Activated CD4-positive, alpha-beta T cell treated with anti-CD3 and anti-CD28 coated beads, Interleukin-2, amount 50 U/mL, for 16 hours (primary cell): ENCODE measurements around the gene JAM2.

Experiments used
- DNase-seq: peaks from one replicate; pipeline ENCODE4 v3.0.0-alpha.2; 2020

The JAM2 gene

DNA sequence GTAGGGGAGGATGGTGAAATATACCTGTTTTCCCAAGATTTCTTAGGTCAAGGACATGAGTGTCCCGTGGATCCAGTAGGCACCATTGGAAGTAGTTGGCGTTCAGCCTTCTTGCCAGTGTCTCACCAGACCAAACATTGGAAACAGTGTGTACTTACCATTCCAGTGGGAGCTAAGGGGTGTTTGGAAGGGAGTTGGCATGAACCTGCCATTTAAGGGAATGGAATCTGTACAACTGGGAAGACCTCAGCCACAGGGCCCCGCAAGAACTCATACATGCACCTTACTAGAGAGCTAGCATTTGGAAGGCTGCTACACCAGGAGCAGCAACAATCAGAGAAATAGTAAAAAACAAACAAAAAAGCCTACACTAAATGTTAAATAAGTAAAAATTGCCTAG lies 82.9 kb downstream of the JAM2 start:
- no peak for DNase-seq

DNA sequence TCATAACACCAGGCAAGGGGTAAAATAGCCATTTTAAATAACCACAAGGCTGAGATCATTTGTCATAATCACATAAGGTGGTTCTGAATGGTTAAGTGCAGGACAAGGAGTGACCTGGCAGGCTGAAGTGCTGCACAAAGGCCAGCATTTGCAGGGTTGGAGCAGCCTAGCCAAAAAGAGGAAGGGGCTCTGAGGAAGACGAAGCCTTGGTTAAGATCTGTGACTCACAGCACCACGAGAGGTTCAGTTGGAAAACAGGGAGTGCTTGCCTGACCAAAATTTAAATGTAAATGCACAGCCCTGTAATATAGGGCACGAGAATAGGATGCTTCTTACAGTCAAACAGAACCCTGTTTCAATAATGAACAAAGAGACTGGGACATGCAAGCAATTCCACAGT lies 83.6 kb downstream of the JAM2 start:
- DNase-seq, result no peak

DNA sequence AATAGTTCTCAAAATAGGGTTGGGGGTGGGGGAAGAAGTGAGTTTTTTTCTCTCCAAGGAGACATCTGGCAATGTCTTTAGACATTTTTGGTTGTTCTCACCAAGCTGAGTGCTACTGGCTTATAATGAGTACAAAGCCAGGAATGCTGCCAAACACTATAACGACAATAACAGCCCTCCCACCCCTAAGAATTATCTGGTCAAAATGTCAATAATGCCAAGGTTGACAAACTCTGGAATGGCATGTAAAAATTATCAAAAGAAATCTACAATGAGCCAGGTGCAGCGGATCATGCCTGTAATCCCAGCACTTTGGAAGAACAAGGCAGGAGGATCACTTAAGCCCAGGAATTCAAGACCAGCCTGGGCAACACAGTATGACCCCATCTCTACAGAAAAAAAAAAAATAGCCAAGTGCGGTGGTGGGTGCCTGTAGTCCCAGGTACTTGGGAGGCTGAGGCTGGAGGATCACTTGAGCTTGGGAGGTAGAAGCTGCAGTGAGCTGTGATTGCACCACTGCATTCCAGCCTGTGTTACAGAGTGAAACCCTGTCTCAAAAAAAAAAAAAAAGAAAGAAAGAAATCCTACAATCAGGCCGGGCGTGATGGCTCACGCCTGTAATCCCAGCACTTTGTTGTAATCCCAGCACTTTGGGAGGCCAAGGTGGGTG lies 93.2 kb downstream of the JAM2 start:
- no peak for DNase-seq

DNA sequence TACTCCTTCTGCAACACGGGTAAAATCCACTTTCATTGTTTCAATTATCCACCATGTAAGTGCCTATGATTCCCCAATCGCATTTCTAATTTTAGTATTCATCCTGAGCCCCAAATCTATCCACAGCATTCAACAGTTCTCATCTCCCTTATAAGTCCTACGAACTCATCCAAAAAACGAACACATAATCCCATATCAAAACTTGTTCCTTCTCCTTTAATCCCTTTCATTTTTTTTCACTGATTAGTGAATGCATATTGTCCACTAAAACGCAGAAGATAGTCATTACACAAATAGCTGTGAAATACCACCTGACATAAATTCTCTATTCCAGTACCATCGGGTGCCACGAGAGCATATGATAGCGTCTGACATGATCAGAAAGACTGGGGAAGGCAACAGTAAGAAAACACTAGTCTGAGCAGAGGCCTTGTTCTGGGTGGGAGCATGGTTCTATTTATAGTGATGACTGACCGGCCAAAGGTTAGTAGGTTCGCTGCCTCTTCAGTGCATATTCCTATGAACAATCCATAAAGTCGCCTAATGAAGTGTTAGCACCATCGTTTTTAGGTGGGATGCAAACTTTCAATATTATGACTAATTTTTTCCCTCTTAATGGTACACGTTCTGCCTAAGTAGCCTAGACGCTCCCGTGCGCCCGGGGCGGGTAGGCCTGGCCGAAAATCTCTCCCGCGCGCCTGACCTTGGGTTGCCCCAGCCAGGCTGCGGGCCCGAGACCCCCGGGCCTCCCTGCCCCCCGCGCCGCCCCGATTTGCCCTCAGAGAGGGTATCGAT lies 95.0 kb downstream of the JAM2 start:
- DNase-seq, result peak; percentile 21

DNA sequence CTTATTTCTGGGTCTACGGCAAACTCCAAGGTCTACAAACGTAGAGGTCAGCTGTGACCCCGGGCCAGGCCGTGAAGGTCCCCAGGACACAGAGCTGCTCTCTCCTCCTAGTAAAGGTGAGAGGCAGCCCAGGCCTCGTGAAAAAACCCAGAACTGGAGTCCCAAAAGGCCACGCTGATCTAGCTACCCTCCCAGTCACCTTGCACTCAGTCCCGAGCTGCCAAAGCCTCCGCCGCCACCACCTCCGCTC lies 95.5 kb downstream of the JAM2 start:
- DNase-seq, result no peak

DNA sequence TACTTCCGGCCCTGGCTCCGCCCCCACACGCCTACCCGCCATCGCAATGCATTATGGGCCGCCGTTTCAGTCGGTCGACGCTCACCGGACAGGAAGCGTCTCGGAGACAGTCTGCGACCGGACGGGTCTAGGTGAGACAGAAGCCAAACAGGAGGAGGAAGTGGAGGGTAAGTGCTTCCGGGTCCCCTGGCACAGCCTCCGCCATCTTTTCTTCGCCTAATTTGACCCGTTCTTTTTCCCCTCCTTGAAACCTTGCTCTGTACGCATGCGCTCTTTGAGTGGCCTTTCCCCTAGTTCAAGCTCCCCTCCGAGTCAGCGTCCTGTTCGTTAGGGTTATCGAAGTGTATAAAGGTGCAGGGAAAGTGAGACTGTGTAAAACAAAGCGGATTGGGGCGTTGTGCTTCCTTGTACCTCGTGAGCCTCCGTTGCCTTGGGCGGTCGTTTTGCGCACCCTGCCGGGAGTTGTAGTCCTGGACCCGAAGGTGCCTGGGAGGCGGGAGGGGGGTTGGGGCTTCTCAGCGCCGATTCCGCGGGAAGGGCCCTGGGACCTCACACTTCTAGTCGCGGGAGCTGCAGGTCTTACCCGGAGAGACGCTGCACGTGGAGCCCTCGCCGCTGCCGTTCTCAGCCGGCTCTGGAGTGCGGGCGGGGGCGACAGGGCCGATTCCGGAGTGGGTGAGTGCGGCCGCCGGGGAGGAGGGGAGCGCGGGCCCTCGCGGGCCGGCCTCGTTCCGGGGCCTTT lies 96.0 kb downstream of the JAM2 start, which contains the start of the genes ATP5PF and GABPA:
ATP5PF (minus strand) TSS at position 1 of the 742 bp plus-strand sequence. CDS start 5,110 bp downstream, outside the sequence.
GABPA (plus strand) TSS at position 69 of the 742 bp plus-strand sequence. CDS start 6,627 bp downstream, outside the sequence.
- DNase-seq, result peak; percentile 98

DNA sequence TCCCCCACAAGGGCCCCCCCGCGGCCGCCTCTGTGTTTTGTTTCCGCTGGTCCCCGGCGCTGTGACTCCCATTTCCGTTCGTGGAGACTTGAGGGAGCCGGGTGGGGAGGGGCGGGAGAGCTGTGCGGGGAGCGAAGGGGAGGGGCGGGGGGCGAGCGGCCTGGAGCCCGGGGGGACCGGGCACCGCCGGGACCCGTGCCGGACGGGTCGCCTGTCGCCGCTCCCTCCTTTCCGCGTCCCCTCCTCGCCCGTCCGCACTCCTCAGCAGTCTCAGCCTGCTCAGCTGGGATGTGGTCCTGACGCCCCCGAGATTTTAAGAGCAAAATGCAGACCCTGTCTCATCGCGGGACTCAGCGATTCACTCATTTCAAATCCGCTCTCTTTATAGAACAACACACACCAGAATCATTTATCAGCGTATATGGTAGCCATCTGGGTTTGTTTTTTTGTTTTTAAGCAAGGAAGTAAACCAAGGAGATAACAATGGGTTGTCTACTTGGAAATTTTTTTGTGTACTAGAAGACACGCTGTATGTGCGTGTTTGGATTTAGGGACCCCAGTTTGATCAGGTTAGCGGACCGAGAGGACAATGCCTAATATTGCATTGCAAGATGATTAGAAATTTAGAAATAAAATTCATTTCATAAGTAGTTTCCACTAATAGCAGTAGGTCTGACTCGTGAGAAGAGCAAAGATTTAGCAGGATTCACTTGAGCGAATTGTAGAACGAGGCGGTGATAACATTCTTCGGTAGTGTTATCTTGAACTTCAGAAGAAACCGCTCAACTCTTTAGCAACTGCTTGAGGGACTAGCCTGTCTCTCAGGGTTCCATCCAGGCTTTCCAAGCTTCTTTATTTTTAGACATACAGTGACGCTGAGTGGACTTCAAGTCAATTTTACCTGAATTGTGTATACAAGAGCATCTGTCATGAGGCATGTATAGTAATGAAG lies 96.9 kb downstream of the JAM2 start:
- peak; percentile 77 for DNase-seq

DNA sequence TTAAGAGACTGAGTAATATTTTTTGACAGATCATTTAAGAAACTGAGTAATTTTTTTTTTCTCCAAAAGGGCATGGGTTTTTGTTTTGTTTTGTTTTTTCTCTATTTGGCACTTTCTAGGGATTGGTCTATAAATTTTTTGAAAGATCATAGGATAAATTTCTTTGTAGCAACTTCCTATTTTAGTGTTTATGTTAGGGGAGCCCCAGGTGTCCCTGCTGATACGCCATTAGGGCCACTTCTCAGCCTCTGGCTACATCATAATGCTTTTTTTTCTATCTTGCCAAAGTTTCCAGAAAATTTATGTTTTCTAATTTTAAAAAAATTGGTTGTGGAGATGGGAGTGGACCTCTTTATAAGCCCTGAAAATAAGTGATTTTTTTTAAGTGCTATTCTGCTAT lies 98.4 kb downstream of the JAM2 start:
- DNase-seq, result no peak

DNA sequence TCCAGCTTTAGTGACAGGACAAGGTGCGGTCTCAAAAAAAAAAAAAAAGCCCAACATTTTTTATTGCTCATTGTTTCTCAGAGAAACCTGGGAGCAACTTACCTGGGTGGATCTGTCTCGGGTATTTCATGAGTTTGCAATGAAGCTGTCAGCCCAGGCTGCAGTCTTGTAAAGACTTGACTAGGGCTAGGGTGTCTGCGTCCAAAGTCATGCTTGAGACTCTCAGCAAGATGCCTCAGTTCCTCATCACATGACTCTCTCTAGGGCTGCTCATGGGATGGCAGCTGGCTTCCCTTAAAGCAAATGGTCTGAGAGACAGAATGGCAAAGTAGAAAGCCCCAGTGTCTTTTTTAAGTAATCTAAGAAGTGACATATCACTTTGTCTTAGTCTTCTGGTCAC lies 103.8 kb downstream of the JAM2 start:
- DNase-seq, result no peak

DNA sequence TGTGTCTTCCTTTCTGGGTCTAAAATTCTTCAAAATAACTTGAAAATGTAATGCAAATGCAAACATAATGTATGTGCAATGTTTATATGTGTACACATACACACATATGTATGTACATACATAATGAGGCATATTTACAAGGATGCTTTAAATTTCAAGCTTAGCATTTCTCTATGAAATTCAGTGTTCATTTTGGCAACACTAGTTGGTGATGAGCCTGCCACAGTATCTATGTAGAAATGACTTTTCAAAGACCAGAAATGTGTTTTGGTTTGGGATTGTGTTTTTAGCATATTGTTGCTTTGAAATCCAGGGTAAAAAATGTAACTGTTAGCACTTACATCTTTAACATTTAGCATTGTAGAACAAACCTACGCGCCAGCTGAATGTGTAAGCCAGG lies 105.8 kb downstream of the JAM2 start:
- DNase-seq, result no peak

DNA sequence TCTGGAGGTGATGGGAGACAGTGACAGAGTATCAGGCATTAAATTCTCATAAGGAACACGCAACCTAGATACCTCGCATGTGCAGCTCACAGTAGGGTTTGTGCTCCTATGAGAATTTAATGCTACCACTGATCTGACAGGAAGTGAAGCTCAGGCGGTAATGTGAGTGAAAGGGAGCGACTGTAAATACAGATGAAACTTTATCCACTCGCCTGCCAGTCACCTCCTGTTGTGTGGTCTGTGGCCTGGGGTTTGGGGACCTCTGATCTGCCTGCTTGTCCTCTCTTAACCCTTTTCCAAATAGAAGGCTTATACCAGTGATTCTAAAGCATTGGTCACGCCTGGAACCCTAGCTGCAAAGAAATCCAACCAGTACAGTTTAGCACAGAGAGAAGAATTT lies 111.0 kb downstream of the JAM2 start:
- DNase-seq, result no peak

DNA sequence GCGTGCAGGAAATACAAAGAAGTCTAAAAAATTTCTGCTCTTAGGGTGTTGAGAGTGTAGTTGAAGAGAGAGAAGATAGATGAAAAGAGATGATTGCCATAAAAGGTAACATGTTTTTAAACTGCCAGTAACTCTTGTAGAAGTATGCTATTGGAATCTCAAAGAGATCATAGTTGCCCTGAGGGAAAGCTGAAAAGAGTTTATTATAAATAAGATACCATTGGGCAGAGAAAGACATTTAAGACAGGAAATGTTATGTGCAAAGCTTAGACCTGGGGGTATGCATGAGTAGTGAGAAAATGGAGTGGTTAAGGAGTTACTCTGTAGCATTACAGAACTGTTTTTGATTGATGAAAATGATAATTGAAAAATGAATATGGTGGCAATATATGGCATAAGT lies 113.4 kb downstream of the JAM2 start:
- no peak for DNase-seq

DNA sequence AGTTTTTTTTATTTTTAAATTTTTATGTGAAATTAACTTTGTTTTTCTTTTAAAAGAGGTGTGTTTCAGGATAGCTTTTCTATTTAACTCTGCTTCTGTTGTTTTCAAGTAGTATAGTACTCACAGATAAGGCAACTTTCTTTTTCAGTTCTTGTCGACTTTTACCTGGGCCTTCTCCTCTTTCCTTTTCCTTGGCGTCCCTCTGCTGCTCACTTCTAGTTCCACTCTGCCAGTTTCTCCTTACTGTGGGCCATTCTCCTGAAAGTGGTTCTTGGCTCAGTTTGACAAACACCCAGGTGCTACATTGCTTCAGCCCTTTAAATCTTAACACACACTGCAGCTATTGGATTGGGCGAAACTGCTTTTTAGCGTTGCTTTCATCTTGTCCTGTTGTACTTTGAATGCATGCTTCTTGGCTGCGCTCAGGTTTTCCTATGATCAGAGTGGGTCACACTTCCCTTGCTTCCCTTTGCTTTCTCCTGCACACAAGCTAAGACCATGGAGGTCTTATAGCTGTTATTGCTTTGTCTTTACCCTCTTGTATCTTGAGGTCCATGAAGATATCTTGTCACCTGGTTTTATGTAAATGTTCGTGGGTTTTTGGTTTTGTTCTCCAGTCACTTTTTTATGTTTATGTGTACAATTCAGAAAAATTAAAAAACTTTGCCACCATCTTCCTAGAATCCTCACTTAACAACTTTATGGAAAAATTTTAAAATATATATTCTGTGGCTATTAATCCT lies 117.3 kb downstream of the JAM2 start:
- no peak for DNase-seq

DNA sequence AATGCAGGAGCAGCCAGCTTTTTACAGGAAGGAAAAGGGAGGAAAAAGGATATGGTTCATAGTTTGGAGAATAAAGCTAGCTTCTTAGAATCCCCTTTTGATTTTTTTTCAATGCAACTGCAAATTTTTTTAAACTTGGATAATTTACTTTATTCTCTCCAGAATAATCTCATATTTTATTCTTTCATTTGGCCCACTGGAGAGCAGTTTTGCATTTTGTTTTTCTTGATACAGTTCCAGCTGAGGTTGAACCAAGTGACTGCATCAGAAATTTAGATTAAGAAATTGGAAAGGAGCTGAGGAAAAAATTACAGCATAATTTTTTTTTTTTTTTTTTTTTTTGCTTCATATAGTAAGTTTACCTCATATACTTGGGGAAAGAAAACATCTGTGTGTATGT lies 118.5 kb downstream of the JAM2 start:
- no peak for DNase-seq

DNA sequence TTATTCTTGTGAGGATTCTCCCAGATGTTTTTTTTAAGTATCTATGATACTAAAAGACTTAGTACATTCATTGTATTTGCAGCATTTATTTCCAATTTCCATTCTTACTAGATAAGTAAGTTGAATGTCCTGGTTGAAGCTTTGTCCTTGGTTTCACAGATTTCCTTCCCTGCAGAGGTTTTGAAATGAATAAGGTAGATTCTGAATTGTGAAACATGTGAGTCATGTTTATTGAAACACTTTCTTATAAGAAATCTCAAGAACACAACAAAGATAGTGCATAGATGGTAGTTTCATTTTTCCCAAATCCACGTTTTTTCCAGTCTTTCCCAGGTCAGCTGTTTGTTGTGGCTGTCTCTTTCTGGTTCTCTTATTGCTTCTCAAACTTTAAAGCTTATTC lies 120.5 kb downstream of the JAM2 start:
- DNase-seq, result peak; percentile 27

DNA sequence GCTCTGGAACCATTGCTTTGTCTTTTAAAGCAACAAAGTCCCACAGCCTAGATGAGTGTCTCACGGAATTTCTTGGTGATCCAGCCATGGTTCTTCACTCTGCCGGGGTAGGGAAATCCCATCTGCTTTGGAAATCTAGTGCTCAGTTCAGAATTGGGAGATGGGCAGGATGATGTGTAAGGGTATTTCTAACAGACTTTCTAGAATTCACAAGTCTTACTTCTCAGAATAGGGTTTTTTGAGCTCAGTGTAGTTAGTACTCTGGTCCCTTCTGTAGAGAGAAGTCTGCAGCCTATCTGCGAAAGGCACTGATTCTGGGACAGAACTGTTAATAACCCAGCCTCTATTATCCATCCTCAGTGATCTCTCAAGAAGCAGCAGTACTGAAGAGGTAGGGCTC lies 121.0 kb downstream of the JAM2 start:
- DNase-seq, result no peak

DNA sequence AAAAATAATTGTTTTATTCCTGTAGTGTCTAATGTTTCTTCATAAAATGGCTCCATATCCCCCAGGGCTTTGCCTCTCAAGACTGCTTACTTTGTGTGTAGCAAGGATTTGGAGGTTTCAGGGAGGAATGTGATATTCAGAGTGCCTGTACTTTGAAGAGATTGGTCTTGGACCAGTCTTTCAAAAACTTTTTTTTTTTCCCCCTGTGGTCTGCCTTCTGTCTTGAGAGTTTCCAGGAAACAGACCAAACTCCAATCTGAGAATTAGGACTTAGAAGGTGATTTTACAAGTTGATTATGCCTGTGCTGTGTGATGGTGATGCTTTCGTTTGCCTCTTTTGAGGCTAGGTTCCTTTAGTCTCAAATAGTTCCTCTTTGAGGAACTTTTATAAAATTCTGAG lies 121.6 kb downstream of the JAM2 start:
- no peak for DNase-seq

DNA sequence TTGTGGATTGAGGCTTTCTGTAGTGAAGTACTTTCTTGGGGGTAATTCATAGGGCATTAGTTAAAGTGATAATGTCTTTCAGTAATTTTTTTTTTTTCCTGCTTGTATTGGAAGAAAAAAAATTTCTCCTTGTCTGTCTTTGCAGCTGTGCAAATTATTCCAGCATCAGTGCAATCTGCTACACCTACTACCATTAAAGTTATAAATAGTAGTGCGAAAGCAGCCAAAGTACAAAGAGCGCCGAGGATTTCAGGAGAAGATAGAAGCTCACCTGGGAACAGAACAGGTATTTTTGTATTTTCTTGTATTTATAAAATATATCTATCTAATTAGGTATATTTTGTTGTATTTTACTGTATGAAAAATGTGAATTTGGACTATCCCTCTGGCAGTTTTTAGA lies 125.0 kb downstream of the JAM2 start:
- no peak for DNase-seq
